HL-60 (cell line): ENCODE data around the gene PLIN3.

Experiments
- CTCF ChIP-seq: IDR thresholded peaks from one replicate; pipeline ENCODE4 v1.5.1; 2011; ENCODE audit warnings: low read length, control low read depth, inconsistent platforms; ENCODE audit not compliant: insufficient read depth
- GABPA ChIP-seq: IDR thresholded peaks from 2 replicates; pipeline ENCODE4 v1.6.1; 2012; ENCODE audit warnings: low read depth
- POLR2AphosphoS5 ChIP-seq: IDR thresholded peaks from 2 replicates; pipeline ENCODE4 v1.6.1; 2012; ENCODE audit warnings: low read depth
- REST ChIP-seq: IDR thresholded peaks from 2 replicates; pipeline ENCODE4 v1.6.1; 2012; ENCODE audit warnings: low read depth; ENCODE audit not compliant: insufficient replicate concordance
- SPI1 ChIP-seq: IDR thresholded peaks from 2 replicates; pipeline ENCODE4 v1.6.1; 2012; ENCODE audit warnings: low read depth, mild to moderate bottlenecking, borderline replicate concordance

GRCh38 chr19:4859697-4860096 is 7.8 kb downstream of the PLIN3 start:
- TF ChIP-seq CTCF (no peak), POLR2AphosphoS5 (no peak), GABPA (no peak), REST (no peak), SPI1 (no peak)
